ENCODE measurements around the gene RPS6KA2. TPM values are rescaled to one million over a fixed set of nuclear protein-coding genes. Genes with fewer than 3 reads are reported as not detected.
"Not testable (repeated sequence)": the region's sequence is repeated elsewhere in the genome, so short reads cannot be mapped to it uniquely, and the experiment has no call there.

Gene RPS6KA2
- total RNA-seq, 2 experiments from 2014 or later, result 1.6 to 1.9 TPM

GRCh38 chr6:166638573-166638964, 11.5 kb upstream of the RPS6KA2 start:
- H3K9me3 Mint-ChIP-seq (ENCODE audit: insufficient read depth), result no peaks in the 10 kb centered on the region
- peaks cover 11% of the 10 kb centered on the region for H3K4me1 Mint-ChIP-seq (ENCODE audit: low read depth)
- DNase-seq (no peak), ATAC-seq (no peak)
- H3K36me3 Mint-ChIP-seq (ENCODE audit: low read depth), result no peaks in the 10 kb centered on the region
- no peak overlapping the region for H3K4me3 Mint-ChIP-seq
- ChIA-PET POLR2A (no interaction called here), CTCF (no interaction called here)
- H3K27me3 Mint-ChIP-seq (ENCODE audit: low read depth), result peaks cover 30% of the 10 kb centered on the region
- H3K27ac Mint-ChIP-seq, result no peak overlapping the region

- Mint-ChIP-seq H3K27ac (no peak overlapping the region), H3K9me3 (ENCODE audit: insufficient read depth) (no peaks in the 10 kb centered on the region), H3K4me3 (no peak overlapping the region), H3K27me3 (ENCODE audit: low read depth) (peaks cover 29% of the 10 kb centered on the region), H3K4me1 (ENCODE audit: low read depth) (peaks cover 11% of the 10 kb centered on the region), H3K36me3 (ENCODE audit: low read depth) (no peaks in the 10 kb centered on the region)
- ChIA-PET POLR2A (no interaction called here), CTCF (no interaction called here)
- ATAC-seq, result no peak
- no peak for DNase-seq
Observed at GRCh38 chr6:166637812-166638572, 10.9 kb upstream of the RPS6KA2 start.

- CTCF ChIA-PET, result no interaction called here
Observed at GRCh38 chr6:166636934-166637333, 9.9 kb upstream of the RPS6KA2 start.

GRCh38 chr6:166636191-166636933, 9.3 kb upstream of the RPS6KA2 start:
- no peak overlapping the region for H3K27ac Mint-ChIP-seq
- H3K36me3 Mint-ChIP-seq (ENCODE audit: low read depth), result no peaks in the 10 kb centered on the region
- H3K9me3 Mint-ChIP-seq (ENCODE audit: insufficient read depth), result no peaks in the 10 kb centered on the region
- CTCF ChIA-PET, result no interaction called here
- peaks cover 26% of the 10 kb centered on the region for H3K27me3 Mint-ChIP-seq (ENCODE audit: low read depth)
- POLR2A ChIA-PET, result interaction anchor here (0.7 kb wide), 1 partner anchor 43 kb away, joined by 4 read pairs; no protein-coding TSS in a partner anchor
- no peak for DNase-seq
- ATAC-seq, result no peak
- H3K4me3 Mint-ChIP-seq, result no peak overlapping the region
- peaks cover 11% of the 10 kb centered on the region for H3K4me1 Mint-ChIP-seq (ENCODE audit: low read depth)

More at GRCh38 chr6:166636934-166637333, 9.9 kb upstream of the RPS6KA2 start:
- peaks cover 11% of the 10 kb centered on the region for H3K4me1 Mint-ChIP-seq (ENCODE audit: low read depth)
- H3K27ac Mint-ChIP-seq, result no peak overlapping the region
- no peaks in the 10 kb centered on the region for H3K9me3 Mint-ChIP-seq (ENCODE audit: insufficient read depth)
- peaks cover 29% of the 10 kb centered on the region for H3K27me3 Mint-ChIP-seq (ENCODE audit: low read depth)
- POLR2A ChIA-PET, result no interaction called here
- no peak overlapping the region for H3K4me3 Mint-ChIP-seq
- DNase-seq, result no peak
- no peak for ATAC-seq
- H3K36me3 Mint-ChIP-seq (ENCODE audit: low read depth), result no peaks in the 10 kb centered on the region

- peaks cover 19% of the 10 kb centered on the region for H3K27me3 Mint-ChIP-seq (ENCODE audit: low read depth)
- H3K27ac Mint-ChIP-seq, result no peak overlapping the region
- H3K36me3 Mint-ChIP-seq (ENCODE audit: low read depth), result no peaks in the 10 kb centered on the region
- peaks cover 8% of the 10 kb centered on the region for H3K4me1 Mint-ChIP-seq (ENCODE audit: low read depth)
- DNase-seq, result no peak
- ATAC-seq, result peak; percentile 18
- H3K9me3 Mint-ChIP-seq (ENCODE audit: insufficient read depth), result no peaks in the 10 kb centered on the region
- ChIA-PET POLR2A (interaction anchor here (0.7 kb wide), 1 partner anchor 44 kb away, joined by 4 read pairs; no protein-coding TSS in a partner anchor), CTCF (no interaction called here)
- no peak overlapping the region for H3K4me3 Mint-ChIP-seq
Observed at GRCh38 chr6:166635013-166635970, 8.2 kb upstream of the RPS6KA2 start.

DNA sequence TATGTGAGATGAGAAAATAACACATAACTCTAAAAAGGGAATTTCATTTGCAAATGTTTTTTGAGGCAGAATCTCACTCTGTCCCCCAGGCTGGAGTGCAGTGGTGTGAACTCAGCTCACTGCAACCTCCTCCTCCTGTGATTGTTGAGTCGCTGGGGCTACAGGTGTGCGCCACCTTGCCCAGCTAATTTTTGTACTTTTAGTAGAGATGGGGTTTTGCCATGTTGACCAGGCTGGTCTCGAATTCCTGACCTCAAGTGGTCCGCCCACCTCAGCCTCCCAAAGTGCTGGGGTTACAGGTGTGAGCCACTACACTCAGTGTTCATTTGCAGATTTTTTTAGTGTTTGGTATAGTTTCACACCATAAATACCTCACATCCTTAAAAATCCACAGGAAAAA, 7.5 kb upstream of the RPS6KA2 start:
- H3K27ac Mint-ChIP-seq; DNase-seq; H3K36me3 Mint-ChIP-seq (ENCODE audit: low read depth); CTCF ChIA-PET; ATAC-seq; H3K4me1 Mint-ChIP-seq (ENCODE audit: low read depth); H3K4me3 Mint-ChIP-seq; H3K9me3 Mint-ChIP-seq (ENCODE audit: insufficient read depth); POLR2A ChIA-PET: not testable (repeated sequence)
- H3K27me3 Mint-ChIP-seq (ENCODE audit: low read depth), result peaks cover 21% of the 10 kb centered on the region

- CTCF ChIA-PET, result no interaction called here
- POLR2A ChIA-PET, result no interaction called here
- Mint-ChIP-seq H3K9me3 (ENCODE audit: insufficient read depth) (no peaks in the 10 kb centered on the region), H3K36me3 (ENCODE audit: low read depth) (no peaks in the 10 kb centered on the region), H3K27ac (no peak overlapping the region), H3K4me1 (ENCODE audit: low read depth) (no peaks in the 10 kb centered on the region), H3K27me3 (ENCODE audit: low read depth) (peaks cover 21% of the 10 kb centered on the region), H3K4me3 (no peak overlapping the region)
- ATAC-seq (no peak), DNase-seq (no peak)
Observed at GRCh38 chr6:166633732-166634535, 6.9 kb upstream of the RPS6KA2 start.

DNA sequence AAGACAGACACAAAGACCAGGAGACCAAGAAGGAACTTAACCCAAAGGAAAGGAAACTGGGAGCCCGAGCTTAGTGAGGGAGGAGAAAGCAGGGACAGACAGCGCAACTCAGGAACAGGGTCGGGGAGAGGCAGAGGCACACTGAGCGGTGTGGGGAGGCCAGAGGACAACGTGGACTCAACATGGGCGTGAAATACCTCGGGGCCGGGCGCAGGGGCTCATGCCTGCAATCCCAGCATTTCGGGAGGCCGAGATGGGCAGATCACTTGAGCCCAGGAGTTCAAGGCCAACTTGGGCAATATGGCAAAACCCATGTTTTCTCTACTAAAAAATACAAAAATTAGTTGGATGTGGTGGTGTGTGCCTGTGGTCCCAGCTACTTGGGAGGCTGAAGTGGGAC, 5.7 kb upstream of the RPS6KA2 start:
- H3K9me3 Mint-ChIP-seq (ENCODE audit: insufficient read depth), result no peaks in the 10 kb centered on the region
- CTCF ChIA-PET, result no interaction called here
- DNase-seq (no peak), ATAC-seq (no peak)
- no peak overlapping the region for H3K27ac Mint-ChIP-seq
- no peaks in the 10 kb centered on the region for H3K36me3 Mint-ChIP-seq (ENCODE audit: low read depth)
- peaks cover 23% of the 10 kb centered on the region for H3K27me3 Mint-ChIP-seq (ENCODE audit: low read depth)
- no peak overlapping the region for H3K4me3 Mint-ChIP-seq
- POLR2A ChIA-PET, result no interaction called here
- H3K4me1 Mint-ChIP-seq (ENCODE audit: low read depth), result peaks cover 8% of the 10 kb centered on the region

GRCh38 chr6:166630462-166630861, 3.4 kb upstream of the RPS6KA2 start:
- Mint-ChIP-seq H3K9me3 (ENCODE audit: insufficient read depth) (no peaks in the 10 kb centered on the region), H3K27ac (no peak overlapping the region), H3K36me3 (ENCODE audit: low read depth) (no peaks in the 10 kb centered on the region), H3K4me3 (no peak overlapping the region), H3K4me1 (ENCODE audit: low read depth) (peaks cover 18% of the 10 kb centered on the region), H3K27me3 (ENCODE audit: low read depth) (peaks cover 29% of the 10 kb centered on the region)
- CTCF ChIA-PET, result no interaction called here
- no peak for DNase-seq
- no peak for ATAC-seq
- POLR2A ChIA-PET, result no interaction called here

- Mint-ChIP-seq H3K4me1 (ENCODE audit: low read depth) (peaks cover 18% of the 10 kb centered on the region), H3K27me3 (ENCODE audit: low read depth) (peaks cover 35% of the 10 kb centered on the region), H3K9me3 (ENCODE audit: insufficient read depth) (no peaks in the 10 kb centered on the region), H3K4me3 (no peak overlapping the region), H3K36me3 (ENCODE audit: low read depth) (no peaks in the 10 kb centered on the region), H3K27ac (no peak overlapping the region)
- ATAC-seq, result no peak
- ChIA-PET CTCF (no interaction called here), POLR2A (interaction anchor here (0.7 kb wide), 1 partner anchor 200 kb away, joined by 4 read pairs; no protein-coding TSS in a partner anchor)
- DNase-seq, result no peak
Observed at GRCh38 chr6:166629628-166630027, 2.6 kb upstream of the RPS6KA2 start.

All from activated CD8-positive, alpha-beta T cell treated with anti-CD3 and anti-CD28 coated beads, Interleukin-2, amount 10 ng/mL, durations not matched to agents 7 days and 5 days (primary cell).